GM12892 (cell line): ENCODE results near the gene MTHFD1L.

Experiments used
- POLR2A ChIP-seq: IDR thresholded peaks from 2 replicates; pipeline ENCODE4 v1.6.1; 2011; ENCODE audit warnings: low read depth, low read length, control low read depth
- POLR2AphosphoS5 ChIP-seq: IDR thresholded peaks from 2 replicates; pipeline ENCODE4 v1.6.1; 2011; ENCODE audit warnings: low read depth, low read length, control low read depth

DNA sequence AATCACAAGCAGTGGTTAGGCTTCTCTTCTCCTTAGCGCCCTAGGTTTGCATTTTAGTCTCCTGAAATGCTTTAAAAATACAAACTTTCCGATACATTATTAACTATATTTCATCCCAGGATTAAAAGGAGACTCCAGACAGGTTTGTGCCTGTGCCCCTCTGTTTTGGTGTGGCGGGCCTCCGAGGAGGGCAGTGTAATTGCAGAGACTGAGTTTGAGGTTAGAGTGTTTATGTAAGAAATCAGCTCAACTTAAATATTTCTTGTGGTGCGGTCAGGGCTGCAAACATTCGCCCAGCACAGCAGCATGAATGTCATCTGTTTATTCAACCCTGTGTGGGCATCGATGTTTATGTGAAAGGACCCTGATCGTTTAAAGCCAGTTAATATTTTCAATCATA lies 243.9 kb downstream of the MTHFD1L start:
- TF ChIP-seq POLR2AphosphoS5 (no peak), POLR2A (no peak)
